ENCODE data around the gene SNX7. TPM values are rescaled to one million over a fixed set of nuclear protein-coding genes. Genes with fewer than 3 reads are reported as not detected.

The SNX7 gene, protein sequence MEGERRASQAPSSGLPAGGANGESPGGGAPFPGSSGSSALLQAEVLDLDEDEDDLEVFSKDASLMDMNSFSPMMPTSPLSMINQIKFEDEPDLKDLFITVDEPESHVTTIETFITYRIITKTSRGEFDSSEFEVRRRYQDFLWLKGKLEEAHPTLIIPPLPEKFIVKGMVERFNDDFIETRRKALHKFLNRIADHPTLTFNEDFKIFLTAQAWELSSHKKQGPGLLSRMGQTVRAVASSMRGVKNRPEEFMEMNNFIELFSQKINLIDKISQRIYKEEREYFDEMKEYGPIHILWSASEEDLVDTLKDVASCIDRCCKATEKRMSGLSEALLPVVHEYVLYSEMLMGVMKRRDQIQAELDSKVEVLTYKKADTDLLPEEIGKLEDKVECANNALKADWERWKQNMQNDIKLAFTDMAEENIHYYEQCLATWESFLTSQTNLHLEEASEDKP
- 22.2 and 30.9 TPM in 2 replicates for total RNA-seq

GRCh38 chr1:98661544-98662355 lies at the start of gene SNX7:
Gene SNX7 (plus strand): TSS chr1:98661721. CDS start chr1:98661732, 11 bp downstream.

Measured in airway epithelial cell (primary cell).